Thyroid gland (tissue), 4 donors: ENCODE results near the gene AMZ2. TPM values are rescaled to one million over a fixed set of nuclear protein-coding genes. Genes with fewer than 3 reads are reported as not detected.

Experiments
- DNase-seq, 2 donors: peaks; one replicate each; pipeline ENCODE4 v3.0.0-alpha.2; 2019
- H3K27ac ChIP-seq, 3 donors: fragments of 200-600 bp; sonication (generic); 1 replicate in 2 of 3; 2 replicates in 1 of 3; pipeline ENCODE4 v1.5.1; 2016 to 2019; ENCODE audit warnings: mild to moderate bottlenecking in 1 of 3, moderate library complexity in 1 of 3
- H3K27me3 ChIP-seq: fragments of 200-600 bp; sonication (generic); one replicate; pipeline ENCODE4 v1.5.1; 2019
- H3K36me3 ChIP-seq, 2 donors: fragments of 200-600 bp; sonication (generic); one replicate each; pipeline ENCODE4 v1.5.1; 2016 to 2019
- H3K4me1 ChIP-seq, 2 donors: fragments of 200-600 bp; sonication (generic); one replicate each; pipeline ENCODE4 v1.5.1; 2017 to 2019
- H3K4me3 ChIP-seq, 3 donors: fragments of 200-600 bp; sonication (generic); replicated peaks in 1 of 3; 1 replicate in 2 of 3; 2 replicates in 1 of 3; pipeline ENCODE4 v1.5.1; 2016; ENCODE audit warnings: mild to moderate bottlenecking in 1 of 3
- H3K9me3 ChIP-seq: fragments of 200-600 bp; sonication (generic); one replicate; pipeline ENCODE4 v1.5.1; 2017
- CTCF ChIP-seq, 6 experiments: fragments of 200-600 bp in 3 of 6; fragments of 450-650 bp in 3 of 6; sonication (generic) in 3 of 6; IDR thresholded peaks; one replicate each; pipeline ENCODE4 v1.5.1; 2016 to 2019; ENCODE audit warnings: antibody characterized with exemption in 6 of 6, mild to moderate bottlenecking in 2 of 6, inconsistent platforms in 1 of 6, moderate library complexity in 1 of 6
- POLR2A ChIP-seq, 2 donors: fragments of 450-650 bp; IDR thresholded peaks; one replicate each; pipeline ENCODE4 v1.6.1; 2017; ENCODE audit warnings: antibody characterized with exemption in 2 of 2, mild to moderate bottlenecking in 2 of 2, moderate library complexity in 1 of 2
- WGBS, 2 donors: methylation state at CpG; one replicate each; pipeline ENCODE4 v1.1.5; 2017; 5-methylcytosine and 5-hydroxymethylcytosine counted together
- intact Hi-C: fragments of 100-400 bp; cut with DNase I; formaldehyde crosslinking; loops from one replicate; pipeline ENCODE4 v1.15.1; 2023
- total RNA-seq, 4 donors: library from RNA; depleted of rRNA; stranded (reverse); fragments of >200 nt; gene quantifications; one replicate each; pipeline ENCODE4 v1.2.3, GENCODE V29; 2016

AMZ2 gene
- total RNA-seq, 4 donors from 2014 or later: 25.0 to 72.1 (median 63.1) TPM

GRCh38 chr17:68293490-68294195 is 45.8 kb downstream of the AMZ2 start:
- Histone ChIP-seq H3K27me3 (no peaks in the 10 kb centered on the region), H3K9me3 (no peaks in the 10 kb centered on the region), H3K36me3 (no peaks in the 10 kb centered on the region), H3K27ac (no peak overlapping the region), H3K4me1 (peaks cover 3 to 8% of the 10 kb centered on the region in 2 donors), H3K4me3 (no peak overlapping the region)
- DNase-seq: no peak
- TF ChIP-seq POLR2A (IDR thresholded peaks at IDR 0.05) (no peak), CTCF (IDR thresholded peaks at IDR 0.05) (no peak)
- WGBS, 2 donors: 96 to 98% methylated on average over 6 of the region's 6 CpGs
- intact Hi-C loops: no loop called here

- H3K27ac ChIP-seq: no peak overlapping the region
- H3K27me3 ChIP-seq: no peaks in the 10 kb centered on the region
- H3K36me3 ChIP-seq: no peaks in the 10 kb centered on the region
- H3K4me3 ChIP-seq: no peak overlapping the region
- peaks cover 3 to 8% of the 10 kb centered on the region in 2 donors for H3K4me1 ChIP-seq
- intact Hi-C loops: no loop called here
- TF ChIP-seq POLR2A (IDR thresholded peaks at IDR 0.05) (no peak), CTCF (IDR thresholded peaks at IDR 0.05) (no peak)
- no peaks in the 10 kb centered on the region for H3K9me3 ChIP-seq
- no peak for DNase-seq
- WGBS, 2 donors: 85 to 86% methylated on average over 3 of the region's 3 CpGs
Measured at GRCh38 chr17:68294196-68294555, 46.3 kb downstream of the AMZ2 start.

GRCh38 chr17:68294617-68295016 is 46.8 kb downstream of the AMZ2 start:
- Histone ChIP-seq H3K4me3 (no peak overlapping the region), H3K9me3 (no peaks in the 10 kb centered on the region), H3K36me3 (no peaks in the 10 kb centered on the region), H3K4me1 (peaks cover 2 to 8% of the 10 kb centered on the region in 2 donors), H3K27ac (no peak overlapping the region), H3K27me3 (no peaks in the 10 kb centered on the region)
- no peak for DNase-seq
- intact Hi-C loops: no loop called here
- WGBS, 2 donors: 88 to 90% methylated on average over 4 of the region's 4 CpGs
- no peak for TF ChIP-seq CTCF (IDR thresholded peaks at IDR 0.05)
- no peak for TF ChIP-seq POLR2A (IDR thresholded peaks at IDR 0.05)

GRCh38 chr17:68295086-68295485 is 47.2 kb downstream of the AMZ2 start:
- H3K9me3 ChIP-seq: no peaks in the 10 kb centered on the region
- 92 to 93% methylated on average over 7 of the region's 7 CpGs for WGBS, 2 donors
- H3K4me1 ChIP-seq: peaks cover 0 to 8% of the 10 kb centered on the region in 2 donors
- no peak for DNase-seq
- no peaks in the 10 kb centered on the region for H3K36me3 ChIP-seq
- intact Hi-C loops: no loop called here
- TF ChIP-seq CTCF (IDR thresholded peaks at IDR 0.05) (no peak), POLR2A (IDR thresholded peaks at IDR 0.05) (no peak)
- no peak overlapping the region for H3K4me3 ChIP-seq
- H3K27me3 ChIP-seq: no peaks in the 10 kb centered on the region
- no peak overlapping the region for H3K27ac ChIP-seq
